Measurements from ENCODE around the gene TPRN. TPM values are rescaled to one million over a fixed set of nuclear protein-coding genes. Genes with fewer than 3 reads are reported as not detected.

TPRN gene
- total RNA-seq, 3 donors from 2014 or later = 73.8 to 170 (median 122) TPM

DNA sequence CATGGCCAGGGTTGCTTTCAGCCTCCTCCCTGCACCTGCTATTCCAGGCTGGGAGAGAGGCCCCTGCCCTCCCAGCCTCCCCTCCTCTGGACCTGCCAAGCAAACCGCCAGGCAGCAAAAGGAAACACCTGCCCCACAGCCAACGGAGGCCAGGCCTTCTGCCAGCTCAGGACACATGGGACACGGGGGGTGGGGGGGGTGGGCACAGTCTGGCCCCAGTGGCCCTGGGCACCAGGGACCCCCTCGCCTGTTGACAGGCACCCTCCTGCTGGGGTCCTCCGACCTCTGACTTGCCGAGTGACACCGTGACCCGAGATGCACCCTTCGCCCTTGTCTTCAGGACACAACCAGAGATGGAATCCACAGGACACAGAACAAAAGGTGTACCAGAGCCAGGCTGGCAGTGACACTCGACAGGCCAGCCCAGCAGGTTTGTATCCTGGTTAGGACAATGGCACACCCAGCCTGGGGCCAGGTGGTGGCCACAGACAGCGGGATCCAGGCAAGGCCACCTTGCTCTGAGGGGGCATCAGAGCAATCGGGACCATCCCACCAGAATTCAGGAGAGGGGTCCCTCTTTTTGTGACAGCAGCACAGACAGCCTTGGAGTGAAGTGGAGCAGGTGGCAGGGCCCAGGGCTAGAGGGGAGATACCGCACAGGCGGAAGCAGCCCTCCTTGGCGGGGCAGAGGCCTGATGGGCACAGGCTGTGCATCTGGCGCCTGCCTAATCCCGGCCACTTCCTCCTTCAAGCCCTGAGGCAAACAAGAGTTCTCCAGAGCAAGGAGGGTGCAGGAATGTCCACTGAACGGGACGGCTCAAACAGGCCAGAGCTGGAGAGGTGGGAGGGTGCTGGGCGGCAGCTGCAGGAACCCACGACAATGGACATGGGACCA lies 27.4 kb downstream of the TPRN start:
- Histone ChIP-seq H3K4me3 (no peak overlapping the region), H3K36me3 (ENCODE audit: low read depth) (no peaks in the 10 kb centered on the region), H3K9me3 (no peaks in the 10 kb centered on the region), H3K4me1 (ENCODE audit: low read depth) (peaks cover 41% of the 10 kb centered on the region)
- DNase-seq (peak in 1 of 3 donors; percentile 56), ATAC-seq (peak; percentile 36)
- TF ChIP-seq, protein P1, sequence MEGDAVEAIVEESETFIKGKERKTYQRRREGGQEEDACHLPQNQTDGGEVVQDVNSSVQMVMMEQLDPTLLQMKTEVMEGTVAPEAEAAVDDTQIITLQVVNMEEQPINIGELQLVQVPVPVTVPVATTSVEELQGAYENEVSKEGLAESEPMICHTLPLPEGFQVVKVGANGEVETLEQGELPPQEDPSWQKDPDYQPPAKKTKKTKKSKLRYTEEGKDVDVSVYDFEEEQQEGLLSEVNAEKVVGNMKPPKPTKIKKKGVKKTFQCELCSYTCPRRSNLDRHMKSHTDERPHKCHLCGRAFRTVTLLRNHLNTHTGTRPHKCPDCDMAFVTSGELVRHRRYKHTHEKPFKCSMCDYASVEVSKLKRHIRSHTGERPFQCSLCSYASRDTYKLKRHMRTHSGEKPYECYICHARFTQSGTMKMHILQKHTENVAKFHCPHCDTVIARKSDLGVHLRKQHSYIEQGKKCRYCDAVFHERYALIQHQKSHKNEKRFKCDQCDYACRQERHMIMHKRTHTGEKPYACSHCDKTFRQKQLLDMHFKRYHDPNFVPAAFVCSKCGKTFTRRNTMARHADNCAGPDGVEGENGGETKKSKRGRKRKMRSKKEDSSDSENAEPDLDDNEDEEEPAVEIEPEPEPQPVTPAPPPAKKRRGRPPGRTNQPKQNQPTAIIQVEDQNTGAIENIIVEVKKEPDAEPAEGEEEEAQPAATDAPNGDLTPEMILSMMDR (IDR thresholded peaks at IDR 0.05) = no peak
- intact Hi-C loops (cut with DNase I, micrococcal nuclease) = no loop called here

DNA sequence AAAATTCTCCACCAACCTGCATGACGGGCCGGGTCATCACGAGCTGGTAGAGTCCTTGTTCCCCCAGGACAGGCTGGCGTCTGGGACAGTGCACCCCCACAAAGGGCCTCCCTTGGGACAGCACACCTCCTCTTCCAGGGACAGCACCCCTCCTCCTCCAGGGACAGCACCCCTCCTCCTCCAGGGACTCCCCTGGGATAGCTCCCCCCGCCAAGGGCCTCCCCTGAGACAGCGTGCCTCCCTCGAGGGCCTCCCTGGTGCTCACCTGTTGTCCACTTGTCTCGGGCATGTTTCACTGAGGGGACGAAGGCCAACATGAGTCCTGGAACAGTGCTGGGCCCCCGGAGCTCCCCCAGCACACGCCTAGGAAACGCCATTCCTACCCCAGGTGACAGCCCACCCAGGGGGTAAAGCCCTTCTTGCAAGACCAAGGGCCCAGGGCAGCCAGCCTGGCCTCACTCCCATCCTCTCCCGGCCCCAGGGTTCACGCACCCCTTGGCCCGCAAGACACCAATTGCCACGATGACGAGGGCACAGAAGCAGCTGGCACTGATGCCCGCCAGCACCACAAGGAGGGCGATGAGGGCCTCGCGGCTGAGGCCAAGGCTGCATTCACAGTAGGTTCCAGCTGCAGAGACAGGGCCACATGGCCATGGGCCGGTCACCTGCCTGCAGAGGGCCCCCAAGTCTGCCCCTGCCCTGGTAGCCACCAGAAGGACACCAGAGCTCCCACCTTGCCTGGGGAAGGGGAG lies 29.2 kb downstream of the TPRN start:
- no peak for DNase-seq
- intact Hi-C loops (cut with DNase I, micrococcal nuclease) = no loop called here
- Histone ChIP-seq H3K4me1 (ENCODE audit: low read depth) (peaks cover 54% of the 10 kb centered on the region), H3K36me3 (ENCODE audit: low read depth) (no peaks in the 10 kb centered on the region), H3K4me3 (no peak overlapping the region), H3K9me3 (no peaks in the 10 kb centered on the region)
- TF ChIP-seq, protein P1 (IDR thresholded peaks at IDR 0.05) = no peak
- no peak for ATAC-seq

DNA sequence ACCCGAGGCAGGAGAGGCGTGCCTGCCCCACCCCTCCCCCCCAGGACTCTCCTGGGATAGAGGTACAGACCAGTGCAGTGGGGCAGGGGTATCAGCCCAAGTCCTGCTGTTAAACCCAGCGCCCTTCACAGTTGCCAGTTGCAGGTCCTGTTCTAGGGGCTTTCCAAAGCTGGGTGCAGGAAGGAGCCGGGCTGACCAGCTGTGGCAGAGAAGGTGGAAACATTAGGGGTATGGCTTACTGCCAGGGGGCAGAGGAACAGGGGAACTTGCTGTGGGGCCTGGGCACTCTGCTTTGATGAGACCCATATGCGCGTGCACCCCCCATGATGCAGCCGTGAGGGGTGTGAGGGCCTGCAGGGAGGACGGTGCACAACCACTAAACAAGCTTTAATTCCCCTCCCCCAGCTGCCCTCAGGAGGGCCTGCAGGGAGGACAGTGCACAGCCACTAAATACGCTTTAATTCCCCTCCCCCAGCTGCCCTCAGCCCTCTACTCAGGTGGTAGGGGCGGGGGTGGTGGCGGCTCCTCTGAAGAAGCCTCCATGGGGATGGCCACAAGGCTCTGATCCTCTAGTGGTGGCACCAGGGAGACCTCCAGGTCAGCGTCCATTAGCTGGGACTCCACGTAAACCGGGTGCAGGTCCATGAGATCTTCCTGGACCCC lies 29.9 kb downstream of the TPRN start:
- Histone ChIP-seq H3K4me3 (no peak overlapping the region), H3K9me3 (no peaks in the 10 kb centered on the region), H3K36me3 (ENCODE audit: low read depth) (no peaks in the 10 kb centered on the region), H3K4me1 (ENCODE audit: low read depth) (peaks cover 49% of the 10 kb centered on the region)
- TF ChIP-seq, protein P1 (IDR thresholded peaks at IDR 0.05) = no peak
- no peak for ATAC-seq
- intact Hi-C loops (cut with DNase I, micrococcal nuclease) = no loop called here
- DNase-seq = no peak

DNA sequence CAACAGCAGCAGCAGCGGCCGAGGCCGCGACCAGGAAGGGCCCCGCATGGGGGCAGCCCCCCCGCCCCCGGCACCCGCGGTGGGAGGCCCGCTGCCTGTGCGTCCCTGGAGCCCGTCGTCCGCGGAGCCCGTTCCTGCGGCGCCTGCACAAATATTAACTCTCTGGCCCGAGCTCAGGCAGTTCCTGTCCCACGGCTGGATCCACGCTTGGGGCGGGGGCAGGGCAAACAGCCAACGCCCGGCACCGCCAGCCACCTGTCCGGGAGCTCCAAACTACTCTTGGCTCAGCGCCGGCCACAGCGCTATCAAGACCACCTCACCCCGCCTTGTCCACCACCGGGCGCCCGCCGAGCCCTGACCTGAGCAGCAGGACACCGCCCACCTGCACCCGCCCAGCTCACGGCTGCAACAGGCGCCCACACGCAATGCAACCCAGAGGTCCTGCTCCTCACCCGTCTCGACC lies 30.6 kb downstream of the TPRN start, which contains the start of gene LRRC26:
LRRC26 (minus strand) TSS at position 156 of the 463 bp plus-strand sequence; CDS start at position 48, 108 bp downstream.
- Histone ChIP-seq H3K9me3 (no peaks in the 10 kb centered on the region), H3K36me3 (ENCODE audit: low read depth) (no peaks in the 10 kb centered on the region), H3K4me3 (peak within 1 kb of the TSS; percentile 11), H3K4me1 (ENCODE audit: low read depth) (peaks cover 42% of the 10 kb centered on the region)
- peak; percentile 35 for ATAC-seq
- intact Hi-C loops (cut with DNase I, micrococcal nuclease) = no loop called here
- peak; percentile 63 to 77 (median 73) for DNase-seq
- TF ChIP-seq, protein P1 (IDR thresholded peaks at IDR 0.05) = no peak
